CD4-positive, CD25-positive, alpha-beta regulatory T cell (primary cell): Measurements from ENCODE around the gene ACAD11. TPM values are rescaled to one million over a fixed set of nuclear protein-coding genes. Genes with fewer than 3 reads are reported as not detected.
A peak's percentile ranks its signal among the peaks of the same experiment; 100 is the strongest.

Experiments used
- ATAC-seq, 2 donors: fragments of 150-1000 bp; cut with Tn5 transposase; one replicate each; pipeline ENCODE4 v1.10.0; 2021; ENCODE audit warnings: low read depth in 2 of 2, moderate number of reproducible peaks in 2 of 2, moderate library complexity in 1 of 2
- DNase-seq, 3 donors: peaks; one replicate each; pipeline versions ENCODE4 v3.0.0 to v3.0.0-alpha.2; 2012 to 2022; ENCODE audit warnings: mixed read lengths in 1 of 3
- H3K27ac ChIP-seq: one replicate; pipeline ENCODE4 v1.7.0; 2013; ENCODE audit warnings: mild to moderate bottlenecking, low read length; ENCODE audit not compliant: insufficient read depth, poor library complexity, severe bottlenecking
- H3K27me3 ChIP-seq: one replicate; pipeline ENCODE4 v1.7.0; 2013; ENCODE audit warnings: low read length; ENCODE audit not compliant: control insufficient read depth, insufficient read depth
- H3K36me3 ChIP-seq: one replicate; pipeline ENCODE4 v1.7.0; 2013; ENCODE audit warnings: mild to moderate bottlenecking, low read length, moderate library complexity; ENCODE audit not compliant: control insufficient read depth, insufficient read depth
- H3K4me1 ChIP-seq: 2 replicates; pipeline ENCODE4 v1.7.0; 2013; ENCODE audit warnings: mild to moderate bottlenecking, low read length; ENCODE audit not compliant: insufficient read depth, control insufficient read depth, poor library complexity, severe bottlenecking
- H3K4me3 ChIP-seq: one replicate; pipeline ENCODE4 v1.7.0; 2013; ENCODE audit warnings: low read depth, mild to moderate bottlenecking, low read length, moderate library complexity
- H3K9me3 ChIP-seq, 2 experiments: 1 replicate in 1 of 2; 2 replicates in 1 of 2; pipeline ENCODE4 v1.7.0; 2013; ENCODE audit warnings: low read length in 2 of 2, mild to moderate bottlenecking in 1 of 2, moderate library complexity in 1 of 2; ENCODE audit not compliant: control insufficient read depth in 2 of 2
- H3K27ac Mint-ChIP-seq, 3 donors: one replicate each; pipeline ENCODE4 v1.8.0; 2020 to 2022; ENCODE audit warnings: mild to moderate bottlenecking in 3 of 3, mixed read lengths in 3 of 3, moderate library complexity in 2 of 3
- H3K27me3 Mint-ChIP-seq: one replicate; pipeline ENCODE4 v1.8.0; 2022; ENCODE audit warnings: mild to moderate bottlenecking, mixed read lengths
- H3K36me3 Mint-ChIP-seq: one replicate; pipeline ENCODE4 v1.8.0; 2020; ENCODE audit warnings: mixed read lengths
- H3K4me1 Mint-ChIP-seq, 4 donors: one replicate each; pipeline ENCODE4 v1.8.0; 2020 to 2022; ENCODE audit warnings: mixed read lengths in 4 of 4, mild to moderate bottlenecking in 1 of 4
- H3K4me3 Mint-ChIP-seq, 4 donors: one replicate each; pipeline ENCODE4 v1.8.0; 2020 to 2022; ENCODE audit warnings: mild to moderate bottlenecking in 4 of 4, mixed read lengths in 4 of 4, moderate library complexity in 3 of 4
- H3K9me3 Mint-ChIP-seq, 7 donors: one replicate each; pipeline ENCODE4 v1.8.0; 2020 to 2022; ENCODE audit warnings: mixed read lengths in 7 of 7, mild to moderate bottlenecking in 3 of 7, moderate library complexity in 2 of 7
- polyA plus RNA-seq, 4 donors: library from polyadenylated mRNA; unstranded; fragments of 300-500 nt; fragmentation: Illumina TruSeq; gene quantifications; one replicate each; pipeline ENCODE4 v1.2.3, GENCODE V29; 2021
- total RNA-seq: library from RNA; stranded (reverse); gene quantifications from one replicate; pipeline ENCODE4 v1.2.3, GENCODE V29; 2022

Gene ACAD11
- total and polyA plus RNA-seq, 5 donors from 2014 or later, result 2.7 to 27.5 (median 4.7) TPM

DNA sequence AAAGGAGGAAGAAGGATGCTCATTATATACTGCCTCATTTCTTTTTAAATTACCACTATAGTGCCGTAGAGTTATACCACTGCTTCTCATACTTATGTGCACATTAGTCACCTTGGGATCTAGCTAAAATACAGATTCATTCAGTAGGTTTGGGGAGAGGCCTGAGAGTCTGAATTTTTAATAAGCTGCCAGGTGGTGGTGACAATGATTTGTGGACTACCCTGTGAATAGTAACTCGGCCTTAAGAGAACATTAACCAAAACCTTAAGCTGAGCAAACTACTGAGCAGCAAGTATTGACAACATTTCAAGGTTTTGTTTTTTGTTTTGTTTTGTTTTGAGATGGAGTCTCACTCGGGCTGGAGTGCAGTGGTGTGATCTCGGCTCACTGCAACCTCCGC is 20.3 kb upstream of the ACAD11 start:
- H3K27me3 Mint-ChIP-seq, result no peaks in the 10 kb centered on the region
- H3K4me3 Mint-ChIP-seq, result no peak overlapping the region
- no peaks in the 10 kb centered on the region for H3K9me3 ChIP-seq
- peaks cover 10% of the 10 kb centered on the region for H3K36me3 Mint-ChIP-seq
- no peaks in the 10 kb centered on the region for H3K27me3 ChIP-seq
- DNase-seq, result no peak
- H3K27ac ChIP-seq, result no peak overlapping the region
- H3K9me3 Mint-ChIP-seq, result no peaks in the 10 kb centered on the region
- H3K4me1 ChIP-seq, result no peaks in the 10 kb centered on the region
- ATAC-seq, result no peak
- H3K4me3 ChIP-seq, result no peak overlapping the region
- H3K36me3 ChIP-seq, result peaks cover 80% of the 10 kb centered on the region
- peaks cover 0 to 7% (median 2%) of the 10 kb centered on the region in 4 donors for H3K4me1 Mint-ChIP-seq
- peak overlapping the region in 1 of 3 donors; percentile 43 for H3K27ac Mint-ChIP-seq

DNA sequence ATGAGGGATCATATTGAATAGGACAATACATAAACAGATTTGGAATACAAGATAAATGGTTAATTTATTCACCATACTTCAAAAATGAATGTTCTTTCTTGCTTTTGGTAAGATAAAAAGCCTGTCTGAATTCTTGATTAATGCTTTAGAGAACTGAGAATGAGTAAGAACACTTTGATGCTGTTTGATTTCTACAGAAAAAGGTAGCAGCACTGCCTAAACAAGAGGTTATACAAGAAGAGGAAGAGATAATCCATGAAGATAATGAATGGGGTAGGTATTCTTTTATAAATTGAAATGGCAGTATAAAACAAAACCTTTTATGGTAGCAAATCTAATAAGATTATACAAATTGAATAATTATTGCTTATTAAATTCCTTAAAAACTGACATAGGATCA is 15.8 kb upstream of the ACAD11 start:
- H3K36me3 ChIP-seq, result peaks cover 60% of the 10 kb centered on the region
- H3K27me3 ChIP-seq, result no peaks in the 10 kb centered on the region
- no peaks in the 10 kb centered on the region for H3K9me3 Mint-ChIP-seq
- no peak overlapping the region for H3K4me3 Mint-ChIP-seq
- DNase-seq (no peak), ATAC-seq (no peak)
- H3K27ac ChIP-seq, result no peak overlapping the region
- H3K4me3 ChIP-seq, result no peak overlapping the region
- peaks cover 17% of the 10 kb centered on the region for H3K36me3 Mint-ChIP-seq
- no peaks in the 10 kb centered on the region for H3K4me1 ChIP-seq
- no peaks in the 10 kb centered on the region for H3K27me3 Mint-ChIP-seq
- H3K27ac Mint-ChIP-seq, result no peak overlapping the region
- peaks cover 0 to 5% (median 2%) of the 10 kb centered on the region in 4 donors for H3K4me1 Mint-ChIP-seq
- no peaks in the 10 kb centered on the region for H3K9me3 ChIP-seq

DNA sequence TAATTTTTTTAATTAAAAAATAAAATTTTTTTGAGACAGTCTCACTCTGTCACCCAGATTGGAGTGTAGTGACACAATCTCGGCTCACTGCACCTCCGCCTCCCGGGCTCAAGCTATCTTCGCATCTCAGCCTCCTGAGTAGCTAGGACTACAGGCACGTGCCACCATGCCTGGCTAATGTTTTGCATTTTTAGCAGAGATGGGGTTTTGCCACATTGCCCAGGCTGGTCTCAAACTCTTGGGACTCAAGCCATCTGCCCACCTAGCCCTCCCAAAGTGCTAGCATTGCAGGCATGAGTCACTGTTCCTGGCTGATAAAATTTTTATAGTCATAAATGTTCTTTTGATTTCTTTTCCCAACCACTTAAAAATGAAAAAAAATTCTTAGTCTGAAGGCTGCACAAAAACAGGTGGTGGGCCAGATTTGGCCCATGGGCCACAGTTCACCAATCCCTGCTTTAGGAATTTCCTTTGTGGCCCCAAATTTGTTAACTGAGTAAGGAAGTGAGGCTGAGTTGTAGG is 9.7 kb upstream of the ACAD11 start:
- Mint-ChIP-seq H3K9me3 (no peaks in the 10 kb centered on the region), H3K4me3 (no peak overlapping the region), H3K4me1 (peaks cover 26 to 31% (median 29%) of the 10 kb centered on the region in 4 donors), H3K36me3 (peaks cover 8% of the 10 kb centered on the region), H3K27ac (no peak overlapping the region), H3K27me3 (no peaks in the 10 kb centered on the region)
- no peak for DNase-seq
- H3K9me3 ChIP-seq, result no peaks in the 10 kb centered on the region
- no peaks in the 10 kb centered on the region for H3K27me3 ChIP-seq
- H3K36me3 ChIP-seq, result peaks cover 35% of the 10 kb centered on the region
- no peak for ATAC-seq
- H3K4me3 ChIP-seq, result no peak overlapping the region
- no peaks in the 10 kb centered on the region for H3K4me1 ChIP-seq
- H3K27ac ChIP-seq, result no peak overlapping the region

GRCh38 chr3:132665230-132665745 is 5.7 kb upstream of the ACAD11 start:
- ATAC-seq, result no peak
- H3K4me1 ChIP-seq, result peaks cover 20% of the 10 kb centered on the region
- no peak overlapping the region for H3K4me3 ChIP-seq
- H3K4me1 Mint-ChIP-seq, result peaks cover 47 to 60% (median 49%) of the 10 kb centered on the region in 4 donors
- DNase-seq, result no peak
- no peak overlapping the region for H3K27ac ChIP-seq
- H3K27ac Mint-ChIP-seq, result no peak overlapping the region
- H3K36me3 ChIP-seq, result peaks cover 19% of the 10 kb centered on the region
- no peaks in the 10 kb centered on the region for H3K9me3 ChIP-seq
- H3K27me3 Mint-ChIP-seq, result no peaks in the 10 kb centered on the region
- no peaks in the 10 kb centered on the region for H3K27me3 ChIP-seq
- H3K9me3 Mint-ChIP-seq, result no peaks in the 10 kb centered on the region
- H3K4me3 Mint-ChIP-seq, result no peak overlapping the region
- peaks cover 4% of the 10 kb centered on the region for H3K36me3 Mint-ChIP-seq

DNA sequence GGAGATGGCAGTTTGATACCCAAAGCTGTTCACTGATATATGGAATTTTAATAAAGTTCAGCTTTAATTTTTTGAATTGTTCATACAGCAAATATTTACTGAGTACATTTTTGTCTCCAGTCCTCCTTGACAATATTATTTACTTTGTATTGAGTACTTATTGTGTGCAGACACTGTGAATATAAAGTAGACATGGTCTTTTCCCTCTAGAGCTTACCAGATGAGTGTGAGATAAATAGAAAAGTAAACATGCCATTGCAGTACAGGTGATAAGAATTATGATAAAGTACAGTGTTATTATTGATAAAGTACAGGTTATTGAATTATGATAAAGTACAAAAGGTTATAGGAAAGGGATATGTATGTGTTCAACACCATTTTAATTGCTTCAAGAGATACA is 2.6 kb upstream of the ACAD11 start:
- H3K27ac Mint-ChIP-seq, result no peak overlapping the region
- H3K36me3 ChIP-seq, result peaks cover 6% of the 10 kb centered on the region
- peaks cover 52 to 72% (median 55%) of the 10 kb centered on the region in 4 donors for H3K4me1 Mint-ChIP-seq

DNA sequence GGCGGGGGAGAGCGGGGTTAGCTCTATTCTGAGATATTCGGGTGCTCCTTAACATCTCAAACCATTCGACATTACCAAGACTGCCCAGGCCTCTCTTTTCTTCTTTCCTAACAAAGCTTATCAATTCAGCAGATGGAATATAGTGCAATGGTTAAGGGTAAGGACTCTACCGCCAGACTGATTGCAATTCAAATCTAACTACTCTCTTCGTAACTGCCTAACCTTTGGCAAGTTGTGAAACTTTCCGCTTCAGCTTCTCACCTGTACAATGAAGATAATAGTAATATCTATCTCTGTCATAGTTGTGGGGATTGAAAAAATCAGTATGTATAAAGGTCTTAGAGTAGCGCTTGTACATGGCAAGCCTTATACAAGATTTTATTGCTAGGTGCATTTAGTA is 1.5 kb upstream of the ACAD11 start:
- no peaks in the 10 kb centered on the region for H3K9me3 Mint-ChIP-seq
- peaks cover 4% of the 10 kb centered on the region for H3K36me3 Mint-ChIP-seq
- peak in 1 of 3 donors; percentile 17 for DNase-seq

More for the DNA sequence above, 2.6 kb upstream of the ACAD11 start:
- Mint-ChIP-seq H3K27me3 (no peaks in the 10 kb centered on the region), H3K4me3 (peak overlapping the region in 3 of 4 donors; percentile 5 to 100 (median 29)), H3K36me3 (peaks cover 4% of the 10 kb centered on the region), H3K9me3 (no peaks in the 10 kb centered on the region)
- no peaks in the 10 kb centered on the region for H3K27me3 ChIP-seq
- H3K4me3 ChIP-seq, result peak overlapping the region; percentile 96
- no peaks in the 10 kb centered on the region for H3K9me3 ChIP-seq
- H3K27ac ChIP-seq, result no peak overlapping the region
- no peak for ATAC-seq
- H3K4me1 ChIP-seq, result peaks cover 38% of the 10 kb centered on the region
- no peak for DNase-seq

GRCh38 chr3:132660811-132661070 is 1.1 kb upstream of the ACAD11 start:
- Mint-ChIP-seq H3K9me3 (no peaks in the 10 kb centered on the region), H3K27ac (peak overlapping the region; percentile 97 to 98 (median 98)), H3K27me3 (no peaks in the 10 kb centered on the region), H3K4me3 (peak overlapping the region; percentile 97 to 100 (median 98)), H3K36me3 (peaks cover 4% of the 10 kb centered on the region), H3K4me1 (peaks cover 47 to 73% (median 52%) of the 10 kb centered on the region in 4 donors)
- peak overlapping the region; percentile 71 for H3K27ac ChIP-seq
- DNase-seq, result no peak
- H3K4me1 ChIP-seq, result peaks cover 38% of the 10 kb centered on the region
- ATAC-seq, result peak in 1 of 2 donors; percentile 1
- peak overlapping the region; percentile 96 for H3K4me3 ChIP-seq
- H3K9me3 ChIP-seq, result no peaks in the 10 kb centered on the region
- H3K36me3 ChIP-seq, result peaks cover under 1% of the 10 kb centered on the region
- no peaks in the 10 kb centered on the region for H3K27me3 ChIP-seq

More for the DNA sequence above, 1.5 kb upstream of the ACAD11 start:
- H3K27ac Mint-ChIP-seq, result peak overlapping the region; percentile 97 to 98 (median 98)
- H3K27ac ChIP-seq, result peak overlapping the region; percentile 10
- H3K4me3 Mint-ChIP-seq, result peak overlapping the region; percentile 97 to 100 (median 98)
- peaks cover 48 to 74% (median 53%) of the 10 kb centered on the region in 4 donors for H3K4me1 Mint-ChIP-seq
- ATAC-seq, result no peak
- peak overlapping the region; percentile 96 for H3K4me3 ChIP-seq
- H3K36me3 ChIP-seq, result peaks cover 2% of the 10 kb centered on the region
- no peaks in the 10 kb centered on the region for H3K27me3 Mint-ChIP-seq
- peaks cover 38% of the 10 kb centered on the region for H3K4me1 ChIP-seq
- H3K27me3 ChIP-seq, result no peaks in the 10 kb centered on the region
- no peaks in the 10 kb centered on the region for H3K9me3 ChIP-seq
